HepG2 (cell line): ENCODE results near the gene CBY1. TPM values are rescaled to one million over a fixed set of nuclear protein-coding genes. Genes with fewer than 3 reads are reported as not detected.

Experiments used
- CBX5 ChIP-seq: sonication (generic); formaldehyde crosslinking; IDR thresholded peaks from 2 replicates; pipeline ENCODE4 v1.4.0; 2020; ENCODE audit warnings: missing genetic modification reagents, borderline replicate concordance
- EEA1 ChIP-seq: sonication (generic); formaldehyde crosslinking; IDR thresholded peaks from 2 replicates; pipeline ENCODE4 v1.5.1; 2020; ENCODE audit warnings: mild to moderate bottlenecking, missing genetic modification reagents, borderline replicate concordance
- ETV5 ChIP-seq: IDR thresholded peaks from 2 replicates; pipeline ENCODE4 v1.6.1; 2018; ENCODE audit warnings: missing biosample characterization, missing genetic modification reagents, inconsistent platforms, borderline replicate concordance
- MTF2 ChIP-seq: sonication (generic); formaldehyde crosslinking; IDR thresholded peaks from 2 replicates; pipeline ENCODE4 v1.5.0; 2020; ENCODE audit warnings: missing genetic modification reagents, borderline replicate concordance
- MYNN ChIP-seq: sonication (generic); formaldehyde crosslinking; IDR thresholded peaks from 2 replicates; pipeline ENCODE4 v1.4.0; 2020; ENCODE audit warnings: mild to moderate bottlenecking, low read depth, missing genetic modification reagents
- NFYC ChIP-seq: IDR thresholded peaks from 2 replicates; pipeline ENCODE4 v1.6.1; 2016; ENCODE audit warnings: missing genetic modification reagents, missing compliant biosample characterization
- SRY ChIP-seq: sonication (generic); formaldehyde crosslinking; IDR thresholded peaks from 2 replicates; pipeline ENCODE4 v1.8.0; 2022; ENCODE audit warnings: mild to moderate bottlenecking, missing genetic modification reagents
- ZIK1 ChIP-seq: sonication (generic); formaldehyde crosslinking; IDR thresholded peaks from 2 replicates; pipeline ENCODE4 v1.5.0; 2020; ENCODE audit warnings: mild to moderate bottlenecking, low read depth, missing genetic modification reagents, borderline replicate concordance
- polyA plus RNA-seq, 8 experiments: library from polyadenylated mRNA; depleted of rRNA in 3 of 8; stranded (reverse) in 7 of 8; unstranded in 1 of 8; fragments of >200 nt; fragmentation: Illumina TruSeq in 4 of 8; extraction: Trizol in 4 of 8; gene quantifications; 2 replicates each; pipeline versions ENCODE4 v1.2.1 to v1.2.3, GENCODE V29; 2011 to 2016; ENCODE audit warnings: low read depth in 4 of 8, missing spikeins in 1 of 8, mixed read lengths in 1 of 8; ENCODE audit not compliant: insufficient read depth in 1 of 8
- total RNA-seq, 5 experiments: library from RNA; depleted of rRNA; stranded (reverse); fragments of >200 nt; fragmentation: Illumina TruSeq; extraction: Trizol; gene quantifications; 2 replicates each; pipeline ENCODE4 v1.2.3, GENCODE V29; 2016; ENCODE audit warnings: low read depth in 1 of 5
- TF ChIP-seq, protein P1 (sequence below): sonication (generic); formaldehyde crosslinking; IDR thresholded peaks from 2 replicates; pipeline ENCODE4 v1.8.0; 2022; ENCODE audit warnings: mild to moderate bottlenecking, missing genetic modification reagents; ENCODE audit not compliant: insufficient replicate concordance
- TF ChIP-seq, protein P2 (sequence below): sonication (generic); formaldehyde crosslinking; IDR thresholded peaks from 2 replicates; pipeline ENCODE4 v1.5.0; 2020; ENCODE audit warnings: mild to moderate bottlenecking, missing genetic modification reagents
- TF ChIP-seq, protein P3 (sequence below): sonication (generic); formaldehyde crosslinking; IDR thresholded peaks from 2 replicates; pipeline ENCODE4 v1.5.0; 2020; ENCODE audit warnings: mild to moderate bottlenecking, missing genetic modification reagents, moderate library complexity
- TF ChIP-seq, protein P4 (sequence below): sonication (generic); formaldehyde crosslinking; IDR thresholded peaks from 2 replicates; pipeline ENCODE4 v1.4.0; 2020; ENCODE audit warnings: missing genetic modification reagents, mild to moderate bottlenecking, borderline replicate concordance
- TF ChIP-seq, protein P5 (sequence below): sonication (generic); formaldehyde crosslinking; IDR thresholded peaks from 2 replicates; pipeline ENCODE4 v1.5.0; 2020; ENCODE audit warnings: missing genetic modification reagents
- TF ChIP-seq, protein P6 (sequence below): sonication (generic); formaldehyde crosslinking; IDR thresholded peaks from 2 replicates; pipeline ENCODE4 v1.8.0; 2022; ENCODE audit warnings: mild to moderate bottlenecking, missing genetic modification reagents, borderline replicate concordance

The CBY1 gene
- total and polyA plus RNA-seq, 2 of the 13 experiments (the other 11 are each of a cell fraction or from before 2014, with no cell fraction given) = 19.7 to 20.3 TPM

DNA sequence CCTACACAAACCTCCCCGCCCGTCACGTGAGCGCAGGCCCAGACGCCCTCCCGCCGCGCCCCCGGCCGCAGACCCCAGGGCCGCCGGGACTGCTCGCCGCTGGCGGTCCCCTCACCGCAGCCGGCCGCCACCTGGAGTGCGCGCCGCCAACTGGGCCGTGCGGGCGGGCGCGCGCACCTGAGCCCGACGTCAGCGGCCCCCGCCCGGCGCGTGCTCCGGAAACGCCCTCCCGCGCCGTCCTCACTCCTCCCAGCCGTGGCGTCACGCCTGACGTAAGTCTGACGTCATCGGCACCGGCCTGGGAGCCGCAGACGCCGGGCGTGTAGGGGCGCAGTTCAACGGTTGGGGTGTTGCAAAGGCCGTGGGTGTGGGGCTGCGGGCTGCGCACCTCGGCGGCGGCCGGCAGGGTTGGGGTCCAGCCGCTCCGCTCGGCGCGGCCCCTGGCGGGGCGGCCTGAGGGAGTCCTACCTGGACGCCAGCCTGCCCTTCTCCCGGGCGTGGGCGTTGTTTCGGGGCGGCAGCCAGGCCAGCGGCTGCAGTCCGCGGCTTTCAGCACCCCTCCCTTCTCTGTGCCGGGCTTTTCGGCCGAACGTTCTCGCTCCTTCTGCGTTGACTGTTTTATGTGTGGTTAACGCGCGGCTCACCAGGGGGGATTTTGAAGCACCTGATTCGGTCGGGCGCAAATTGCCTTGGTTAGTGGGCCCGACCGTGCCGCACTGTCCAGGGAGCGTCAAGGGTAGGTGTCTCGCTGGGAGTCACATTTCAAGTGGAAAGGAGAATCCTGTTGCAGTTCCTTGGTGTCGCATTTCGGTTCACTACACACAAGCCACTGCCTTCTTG is 44.6 kb downstream of the CBY1 start, which contains the start of gene JOSD1 (continued):
- TF ChIP-seq, protein P1, sequence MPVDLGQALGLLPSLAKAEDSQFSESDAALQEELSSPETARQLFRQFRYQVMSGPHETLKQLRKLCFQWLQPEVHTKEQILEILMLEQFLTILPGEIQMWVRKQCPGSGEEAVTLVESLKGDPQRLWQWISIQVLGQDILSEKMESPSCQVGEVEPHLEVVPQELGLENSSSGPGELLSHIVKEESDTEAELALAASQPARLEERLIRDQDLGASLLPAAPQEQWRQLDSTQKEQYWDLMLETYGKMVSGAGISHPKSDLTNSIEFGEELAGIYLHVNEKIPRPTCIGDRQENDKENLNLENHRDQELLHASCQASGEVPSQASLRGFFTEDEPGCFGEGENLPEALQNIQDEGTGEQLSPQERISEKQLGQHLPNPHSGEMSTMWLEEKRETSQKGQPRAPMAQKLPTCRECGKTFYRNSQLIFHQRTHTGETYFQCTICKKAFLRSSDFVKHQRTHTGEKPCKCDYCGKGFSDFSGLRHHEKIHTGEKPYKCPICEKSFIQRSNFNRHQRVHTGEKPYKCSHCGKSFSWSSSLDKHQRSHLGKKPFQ = peak; percentile 21
- TF ChIP-seq MYNN (CRISPR knock-in tag) = no peak
- TF ChIP-seq, protein P2, sequence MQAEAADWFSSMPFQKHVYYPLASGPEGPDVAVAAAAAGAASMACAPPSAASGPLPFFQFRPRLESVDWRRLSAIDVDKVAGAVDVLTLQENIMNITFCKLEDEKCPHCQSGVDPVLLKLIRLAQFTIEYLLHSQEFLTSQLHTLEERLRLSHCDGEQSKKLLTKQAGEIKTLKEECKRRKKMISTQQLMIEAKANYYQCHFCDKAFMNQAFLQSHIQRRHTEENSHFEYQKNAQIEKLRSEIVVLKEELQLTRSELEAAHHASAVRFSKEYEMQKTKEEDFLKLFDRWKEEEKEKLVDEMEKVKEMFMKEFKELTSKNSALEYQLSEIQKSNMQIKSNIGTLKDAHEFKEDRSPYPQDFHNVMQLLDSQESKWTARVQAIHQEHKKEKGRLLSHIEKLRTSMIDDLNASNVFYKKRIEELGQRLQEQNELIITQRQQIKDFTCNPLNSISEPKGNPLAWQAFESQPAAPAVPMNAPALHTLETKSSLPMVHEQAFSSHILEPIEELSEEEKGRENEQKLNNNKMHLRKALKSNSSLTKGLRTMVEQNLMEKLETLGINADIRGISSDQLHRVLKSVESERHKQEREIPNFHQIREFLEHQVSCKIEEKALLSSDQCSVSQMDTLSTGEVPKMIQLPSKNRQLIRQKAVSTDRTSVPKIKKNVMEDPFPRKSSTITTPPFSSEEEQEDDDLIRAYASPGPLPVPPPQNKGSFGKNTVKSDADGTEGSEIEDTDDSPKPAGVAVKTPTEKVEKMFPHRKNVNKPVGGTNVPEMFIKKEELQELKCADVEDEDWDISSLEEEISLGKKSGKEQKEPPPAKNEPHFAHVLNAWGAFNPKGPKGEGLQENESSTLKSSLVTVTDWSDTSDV (CRISPR knock-in tag) = no peak; the same call in 1 of the 2 replicates
- peak; percentile 95 for TF ChIP-seq SRY
- TF ChIP-seq, protein P3, sequence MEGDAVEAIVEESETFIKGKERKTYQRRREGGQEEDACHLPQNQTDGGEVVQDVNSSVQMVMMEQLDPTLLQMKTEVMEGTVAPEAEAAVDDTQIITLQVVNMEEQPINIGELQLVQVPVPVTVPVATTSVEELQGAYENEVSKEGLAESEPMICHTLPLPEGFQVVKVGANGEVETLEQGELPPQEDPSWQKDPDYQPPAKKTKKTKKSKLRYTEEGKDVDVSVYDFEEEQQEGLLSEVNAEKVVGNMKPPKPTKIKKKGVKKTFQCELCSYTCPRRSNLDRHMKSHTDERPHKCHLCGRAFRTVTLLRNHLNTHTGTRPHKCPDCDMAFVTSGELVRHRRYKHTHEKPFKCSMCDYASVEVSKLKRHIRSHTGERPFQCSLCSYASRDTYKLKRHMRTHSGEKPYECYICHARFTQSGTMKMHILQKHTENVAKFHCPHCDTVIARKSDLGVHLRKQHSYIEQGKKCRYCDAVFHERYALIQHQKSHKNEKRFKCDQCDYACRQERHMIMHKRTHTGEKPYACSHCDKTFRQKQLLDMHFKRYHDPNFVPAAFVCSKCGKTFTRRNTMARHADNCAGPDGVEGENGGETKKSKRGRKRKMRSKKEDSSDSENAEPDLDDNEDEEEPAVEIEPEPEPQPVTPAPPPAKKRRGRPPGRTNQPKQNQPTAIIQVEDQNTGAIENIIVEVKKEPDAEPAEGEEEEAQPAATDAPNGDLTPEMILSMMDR = peak; percentile 38
- TF ChIP-seq, protein P4, sequence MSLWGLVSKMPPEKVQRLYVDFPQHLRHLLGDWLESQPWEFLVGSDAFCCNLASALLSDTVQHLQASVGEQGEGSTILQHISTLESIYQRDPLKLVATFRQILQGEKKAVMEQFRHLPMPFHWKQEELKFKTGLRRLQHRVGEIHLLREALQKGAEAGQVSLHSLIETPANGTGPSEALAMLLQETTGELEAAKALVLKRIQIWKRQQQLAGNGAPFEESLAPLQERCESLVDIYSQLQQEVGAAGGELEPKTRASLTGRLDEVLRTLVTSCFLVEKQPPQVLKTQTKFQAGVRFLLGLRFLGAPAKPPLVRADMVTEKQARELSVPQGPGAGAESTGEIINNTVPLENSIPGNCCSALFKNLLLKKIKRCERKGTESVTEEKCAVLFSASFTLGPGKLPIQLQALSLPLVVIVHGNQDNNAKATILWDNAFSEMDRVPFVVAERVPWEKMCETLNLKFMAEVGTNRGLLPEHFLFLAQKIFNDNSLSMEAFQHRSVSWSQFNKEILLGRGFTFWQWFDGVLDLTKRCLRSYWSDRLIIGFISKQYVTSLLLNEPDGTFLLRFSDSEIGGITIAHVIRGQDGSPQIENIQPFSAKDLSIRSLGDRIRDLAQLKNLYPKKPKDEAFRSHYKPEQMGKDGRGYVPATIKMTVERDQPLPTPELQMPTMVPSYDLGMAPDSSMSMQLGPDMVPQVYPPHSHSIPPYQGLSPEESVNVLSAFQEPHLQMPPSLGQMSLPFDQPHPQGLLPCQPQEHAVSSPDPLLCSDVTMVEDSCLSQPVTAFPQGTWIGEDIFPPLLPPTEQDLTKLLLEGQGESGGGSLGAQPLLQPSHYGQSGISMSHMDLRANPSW = no peak
- TF ChIP-seq MTF2 (CRISPR knock-in tag) = no peak
- no peak; the same call in 1 of the 2 replicates for TF ChIP-seq CBX5 (CRISPR knock-in tag)
- TF ChIP-seq EEA1 (CRISPR knock-in tag) = 0 out of 2 replicates have a peak, but pooled peaks have one; percentile 27
- peak; percentile 89 for TF ChIP-seq ETV5
- no peak; the same call in 1 of the 2 replicates for TF ChIP-seq ZIK1 (CRISPR knock-in tag)
- TF ChIP-seq, protein P5, sequence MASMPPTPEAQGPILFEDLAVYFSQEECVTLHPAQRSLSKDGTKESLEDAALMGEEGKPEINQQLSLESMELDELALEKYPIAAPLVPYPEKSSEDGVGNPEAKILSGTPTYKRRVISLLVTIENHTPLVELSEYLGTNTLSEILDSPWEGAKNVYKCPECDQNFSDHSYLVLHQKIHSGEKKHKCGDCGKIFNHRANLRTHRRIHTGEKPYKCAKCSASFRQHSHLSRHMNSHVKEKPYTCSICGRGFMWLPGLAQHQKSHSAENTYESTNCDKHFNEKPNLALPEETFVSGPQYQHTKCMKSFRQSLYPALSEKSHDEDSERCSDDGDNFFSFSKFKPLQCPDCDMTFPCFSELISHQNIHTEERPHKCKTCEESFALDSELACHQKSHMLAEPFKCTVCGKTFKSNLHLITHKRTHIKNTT (CRISPR knock-in tag) = 0 out of 2 replicates have a peak, but pooled peaks have one; percentile 50
- no peak for TF ChIP-seq NFYC (CRISPR knock-in tag)
- TF ChIP-seq, protein P6, sequence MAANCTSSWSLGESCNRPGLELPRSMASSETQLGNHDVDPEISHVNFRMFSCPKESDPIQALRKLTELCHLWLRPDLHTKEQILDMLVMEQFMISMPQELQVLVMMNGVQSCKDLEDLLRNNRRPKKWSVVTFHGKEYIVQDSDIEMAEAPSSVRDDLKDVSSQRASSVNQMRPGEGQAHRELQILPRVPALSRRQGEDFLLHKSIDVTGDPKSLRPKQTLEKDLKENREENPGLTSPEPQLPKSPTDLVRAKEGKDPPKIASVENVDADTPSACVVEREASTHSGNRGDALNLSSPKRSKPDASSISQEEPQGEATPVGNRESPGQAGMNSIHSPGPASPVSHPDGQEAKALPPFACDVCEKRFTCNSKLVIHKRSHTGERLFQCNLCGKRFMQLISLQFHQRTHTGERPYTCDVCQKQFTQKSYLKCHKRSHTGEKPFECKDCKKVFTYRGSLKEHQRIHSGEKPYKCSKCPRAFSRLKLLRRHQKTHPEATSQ (CRISPR knock-in tag) = no peak
